Osteocyte (in vitro differentiated cells): Measurements from ENCODE around the gene INMT. TPM values are rescaled to one million over a fixed set of nuclear protein-coding genes. Genes with fewer than 3 reads are reported as not detected.

Source experiments
- DNase-seq: peaks from one replicate; pipeline ENCODE4 v3.0.0; 2021; ENCODE audit warnings: mixed read lengths; ENCODE audit not compliant: unreplicated experiment; ENCODE audit errors: extremely low spot score
- H3K27ac Mint-ChIP-seq: one replicate; pipeline ENCODE4 v1.8.0; 2021; ENCODE audit warnings: mild to moderate bottlenecking, mixed read lengths; ENCODE audit not compliant: unreplicated experiment
- H3K27me3 Mint-ChIP-seq: one replicate; pipeline ENCODE4 v1.8.0; 2021; ENCODE audit warnings: mixed read lengths; ENCODE audit not compliant: unreplicated experiment
- H3K36me3 Mint-ChIP-seq: one replicate; pipeline ENCODE4 v1.8.0; 2021; ENCODE audit warnings: mixed read lengths; ENCODE audit not compliant: unreplicated experiment
- H3K4me1 Mint-ChIP-seq: one replicate; pipeline ENCODE4 v1.8.0; 2021; ENCODE audit warnings: mixed read lengths; ENCODE audit not compliant: unreplicated experiment
- H3K4me3 Mint-ChIP-seq: one replicate; pipeline ENCODE4 v1.8.0; 2021; ENCODE audit warnings: mild to moderate bottlenecking, moderate library complexity, mixed read lengths; ENCODE audit not compliant: unreplicated experiment
- H3K9me3 Mint-ChIP-seq: one replicate; pipeline ENCODE4 v1.8.0; 2021; ENCODE audit warnings: mixed read lengths; ENCODE audit not compliant: unreplicated experiment
- total RNA-seq: library from RNA; stranded (reverse); gene quantifications from 2 replicates; pipeline ENCODE4 v1.2.1, GENCODE V29; 2021
- TF ChIP-seq, protein P1 (sequence below): fragments of 200-600 bp; sonication (generic); IDR thresholded peaks from 2 replicates; pipeline ENCODE4 v1.5.0; 2021; ENCODE audit warnings: antibody characterized with exemption, mild to moderate bottlenecking, moderate library complexity

INMT gene
- total RNA-seq, 1 donor from 2014 or later: 2.0 TPM

DNA sequence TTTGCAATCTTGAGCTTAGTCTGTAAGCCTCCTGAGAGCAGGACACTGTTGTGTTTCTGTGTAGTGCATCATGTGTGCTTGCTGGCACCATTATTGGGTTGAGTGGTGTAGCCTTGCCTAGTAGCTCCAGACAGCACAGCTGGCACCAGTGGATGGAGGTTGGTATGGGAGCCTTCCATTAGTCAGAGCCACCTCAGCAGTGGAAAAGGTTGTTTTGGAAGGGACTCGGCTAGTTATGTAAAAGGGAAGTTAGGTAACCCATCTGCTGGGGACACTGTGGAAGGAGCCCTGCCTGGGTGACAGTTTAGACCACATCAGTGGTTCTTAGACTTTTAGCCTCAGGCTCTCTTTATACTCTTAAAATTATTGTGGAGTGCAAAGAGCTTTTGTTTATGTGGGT, 35.6 kb downstream of the INMT start:
- H3K36me3 Mint-ChIP-seq: peaks cover 27% of the 10 kb centered on the region

DNA sequence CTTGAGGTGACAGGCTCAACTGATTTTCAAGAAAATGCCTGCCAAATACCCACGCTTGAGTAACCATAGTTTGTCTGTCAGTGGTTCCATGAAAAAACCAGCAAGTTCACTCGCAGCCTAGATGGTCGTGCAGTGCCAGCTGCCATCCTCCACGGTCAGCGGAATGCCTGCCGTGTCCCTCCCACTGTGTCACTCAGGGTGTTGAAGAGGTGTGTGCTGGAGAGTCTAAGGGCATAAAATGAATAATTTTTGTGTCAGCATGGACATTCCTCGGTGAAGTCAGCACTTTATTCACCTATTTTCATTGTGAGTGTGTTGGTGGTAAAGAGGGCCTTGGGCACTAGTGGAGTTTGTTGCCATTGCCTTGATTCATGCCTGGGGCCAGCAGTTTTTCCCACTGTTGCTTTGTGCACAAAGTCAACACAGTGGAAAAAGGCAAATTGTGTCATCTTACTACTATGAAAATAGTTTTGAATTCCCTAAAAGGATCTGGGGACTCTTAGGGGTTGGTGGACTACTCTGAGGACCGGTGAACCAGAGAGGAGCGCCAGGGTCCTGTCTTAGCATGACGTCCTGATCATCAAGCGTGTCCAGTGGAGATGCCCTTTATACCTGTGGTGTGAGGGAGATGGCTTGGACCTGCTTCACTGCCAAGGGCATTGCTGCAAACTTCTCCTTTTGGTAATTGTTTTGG, 36.9 kb downstream of the INMT start:
- Mint-ChIP-seq H3K4me1 (no peaks in the 10 kb centered on the region), H3K27me3 (no peaks in the 10 kb centered on the region), H3K36me3 (peaks cover 23% of the 10 kb centered on the region), H3K9me3 (no peaks in the 10 kb centered on the region), H3K27ac (no peak overlapping the region), H3K4me3 (no peak overlapping the region)
- TF ChIP-seq, protein P1, sequence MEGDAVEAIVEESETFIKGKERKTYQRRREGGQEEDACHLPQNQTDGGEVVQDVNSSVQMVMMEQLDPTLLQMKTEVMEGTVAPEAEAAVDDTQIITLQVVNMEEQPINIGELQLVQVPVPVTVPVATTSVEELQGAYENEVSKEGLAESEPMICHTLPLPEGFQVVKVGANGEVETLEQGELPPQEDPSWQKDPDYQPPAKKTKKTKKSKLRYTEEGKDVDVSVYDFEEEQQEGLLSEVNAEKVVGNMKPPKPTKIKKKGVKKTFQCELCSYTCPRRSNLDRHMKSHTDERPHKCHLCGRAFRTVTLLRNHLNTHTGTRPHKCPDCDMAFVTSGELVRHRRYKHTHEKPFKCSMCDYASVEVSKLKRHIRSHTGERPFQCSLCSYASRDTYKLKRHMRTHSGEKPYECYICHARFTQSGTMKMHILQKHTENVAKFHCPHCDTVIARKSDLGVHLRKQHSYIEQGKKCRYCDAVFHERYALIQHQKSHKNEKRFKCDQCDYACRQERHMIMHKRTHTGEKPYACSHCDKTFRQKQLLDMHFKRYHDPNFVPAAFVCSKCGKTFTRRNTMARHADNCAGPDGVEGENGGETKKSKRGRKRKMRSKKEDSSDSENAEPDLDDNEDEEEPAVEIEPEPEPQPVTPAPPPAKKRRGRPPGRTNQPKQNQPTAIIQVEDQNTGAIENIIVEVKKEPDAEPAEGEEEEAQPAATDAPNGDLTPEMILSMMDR: no peak
- no peak for DNase-seq

More for the DNA sequence above, 35.6 kb downstream of the INMT start:
- Mint-ChIP-seq H3K4me1 (no peaks in the 10 kb centered on the region), H3K27ac (no peak overlapping the region), H3K4me3 (no peak overlapping the region), H3K9me3 (no peaks in the 10 kb centered on the region), H3K27me3 (no peaks in the 10 kb centered on the region)
- DNase-seq: no peak
- TF ChIP-seq, protein P1: no peak

DNA sequence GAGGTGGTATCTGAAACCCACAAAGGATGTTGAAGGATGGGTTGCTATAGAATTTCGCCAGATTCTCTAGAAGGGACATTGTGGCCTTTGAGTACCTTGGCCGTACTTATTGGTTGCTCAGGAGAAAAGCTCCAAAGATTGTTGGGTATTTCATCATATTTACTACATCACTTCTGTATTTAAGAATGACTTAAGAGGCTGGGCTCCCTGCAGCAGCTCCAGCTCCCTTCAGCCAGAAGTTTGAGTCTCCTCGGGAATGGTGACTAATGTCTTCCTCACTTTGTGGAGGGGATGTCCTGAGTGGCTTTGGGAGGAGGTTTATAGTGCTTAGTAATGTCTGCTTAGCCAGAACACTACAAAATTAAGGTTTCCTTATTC, 37.4 kb downstream of the INMT start:
- Mint-ChIP-seq H3K4me3 (no peak overlapping the region), H3K4me1 (no peaks in the 10 kb centered on the region), H3K27me3 (no peaks in the 10 kb centered on the region), H3K36me3 (peaks cover 21% of the 10 kb centered on the region), H3K27ac (no peak overlapping the region), H3K9me3 (no peaks in the 10 kb centered on the region)
- DNase-seq: no peak
- TF ChIP-seq, protein P1: no peak

DNA sequence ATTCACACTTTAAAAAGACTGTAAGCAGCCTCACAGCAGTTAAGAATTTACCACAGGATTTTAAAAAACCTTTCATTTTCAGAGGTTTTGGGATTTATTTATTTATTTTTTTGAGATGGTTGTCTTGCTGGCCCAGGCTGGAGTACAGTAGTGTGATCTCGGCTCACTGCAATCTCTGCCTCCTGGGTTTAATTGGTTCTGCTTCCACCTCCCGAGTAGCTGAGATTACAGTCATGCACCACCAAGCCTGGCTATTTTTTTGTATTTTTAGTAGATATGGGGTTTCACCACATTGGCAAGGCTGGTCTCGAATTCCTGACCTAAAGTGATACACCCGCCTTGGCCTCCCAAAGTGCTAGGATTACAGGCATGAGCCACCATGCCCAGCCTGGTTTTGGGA, 38.4 kb downstream of the INMT start:
- Mint-ChIP-seq H3K27me3 (no peaks in the 10 kb centered on the region), H3K4me3 (no peak overlapping the region), H3K36me3 (peaks cover 21% of the 10 kb centered on the region), H3K27ac (no peak overlapping the region), H3K4me1 (peaks cover 2% of the 10 kb centered on the region), H3K9me3 (no peaks in the 10 kb centered on the region)
- TF ChIP-seq, protein P1: no peak
- DNase-seq: no peak

DNA sequence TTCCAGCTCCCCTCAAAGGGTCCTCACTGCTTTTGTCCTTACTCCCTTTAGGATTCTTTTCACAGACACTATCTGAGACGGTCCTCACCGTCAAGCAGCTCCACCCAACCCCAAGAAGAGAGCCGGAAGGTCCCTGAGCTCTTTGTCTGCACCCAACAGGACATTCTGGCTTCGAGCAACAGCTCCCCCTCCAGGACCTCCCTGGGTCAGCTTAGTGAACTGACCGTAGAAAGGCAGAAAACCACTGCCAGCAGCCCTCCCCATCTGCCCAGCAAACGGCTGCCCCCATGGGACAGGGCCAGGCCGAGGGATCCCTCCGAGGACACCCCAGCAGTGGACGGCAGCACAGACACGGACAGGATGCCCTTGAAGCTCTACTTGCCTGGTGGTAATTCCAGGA, 39.2 kb downstream of the INMT start:
- Mint-ChIP-seq H3K4me1 (peaks cover 8% of the 10 kb centered on the region), H3K9me3 (no peaks in the 10 kb centered on the region), H3K27me3 (no peaks in the 10 kb centered on the region), H3K27ac (no peak overlapping the region), H3K36me3 (peaks cover 15% of the 10 kb centered on the region), H3K4me3 (no peak overlapping the region)
- no peak for DNase-seq
- TF ChIP-seq, protein P1: no peak
